Activated effector memory CD4-positive, alpha-beta T cell treated with anti-CD3 and anti-CD28 coated beads, Interleukin-2, amount 50 U/mL, for 16 hours (primary cell): ENCODE data around the gene LSM7.

Experiments used
- DNase-seq: peaks from one replicate; pipeline ENCODE4 v3.0.0-alpha.2; 2020

LSM7 gene

GRCh38 chr19:2320049-2320448 is 8.3 kb downstream of the LSM7 start:
- DNase-seq = no peak

GRCh38 chr19:2319551-2319950 is 8.8 kb downstream of the LSM7 start:
- no peak for DNase-seq

- DNase-seq = no peak
Measured at GRCh38 chr19:2318923-2319322, 9.5 kb downstream of the LSM7 start.

GRCh38 chr19:2317756-2318155 is 10.6 kb downstream of the LSM7 start:
- no peak for DNase-seq

- DNase-seq = no peak
Measured at GRCh38 chr19:2317300-2317699, 11.1 kb downstream of the LSM7 start.

GRCh38 chr19:2315818-2316353 is 12.5 kb downstream of the LSM7 start:
- DNase-seq = no peak

GRCh38 chr19:2315121-2315817 is 13.1 kb downstream of the LSM7 start:
- DNase-seq = no peak

- no peak for DNase-seq
Measured at GRCh38 chr19:2312820-2313501, 15.4 kb downstream of the LSM7 start.

- DNase-seq = no peak
Measured at GRCh38 chr19:2311093-2311492, 17.3 kb downstream of the LSM7 start.

GRCh38 chr19:2309734-2310362 is 18.5 kb downstream of the LSM7 start:
- DNase-seq = no peak

- DNase-seq = no peak
Measured at GRCh38 chr19:2308114-2308556, 20.3 kb downstream of the LSM7 start, which contains the start of gene LINGO3. Gene LINGO3 (minus strand): TSS chr19:2308154. CDS start chr19:2291776, 16,378 bp downstream.

GRCh38 chr19:2307518-2308012 is 20.8 kb downstream of the LSM7 start:
- DNase-seq = no peak

GRCh38 chr19:2306971-2307370 is 21.4 kb downstream of the LSM7 start:
- no peak for DNase-seq

GRCh38 chr19:2306281-2306806 is 22.0 kb downstream of the LSM7 start:
- no peak for DNase-seq

GRCh38 chr19:2305452-2306280 is 22.7 kb downstream of the LSM7 start:
- no peak for DNase-seq

GRCh38 chr19:2303211-2303798 is 25.1 kb downstream of the LSM7 start:
- no peak for DNase-seq

- DNase-seq = no peak
Measured at GRCh38 chr19:2302319-2303210, 25.8 kb downstream of the LSM7 start.

GRCh38 chr19:2300533-2300932 is 27.9 kb downstream of the LSM7 start:
- no peak for DNase-seq

- DNase-seq = no peak
Measured at GRCh38 chr19:2296141-2296540, 32.2 kb downstream of the LSM7 start.

GRCh38 chr19:2294687-2295335 is 33.6 kb downstream of the LSM7 start:
- no peak for DNase-seq
